PC-3 (cell line): ENCODE measurements around the gene CHKA. TPM values are rescaled to one million over a fixed set of nuclear protein-coding genes. Genes with fewer than 3 reads are reported as not detected.

Source experiments
- ATAC-seq: fragments of 200-7000 bp; cut with Tn5 transposase; 2 replicates; pipeline ENCODE4 v1.9.1; 2020; ENCODE audit warnings: mild to moderate bottlenecking, moderate library complexity
- BruUV-seq: library from RNA; stranded (reverse); fragments of 400-500 nt; replicated peaks from 2 replicates; lab custom pipeline; 2021; lab: Mats Ljungman, UMichigan
- CTCF ChIA-PET: fragments of 300-600 bp; sonication (Branson Sonifier 250); formaldehyde crosslinking; loops from one replicate; lab custom pipeline; 2022; ENCODE audit warnings: antibody characterized with exemption; lab: Charles Lee
- POLR2A ChIA-PET: fragments of 300-600 bp; sonication (Branson Sonifier 250); formaldehyde crosslinking; loops from one replicate; lab custom pipeline; 2022; ENCODE audit warnings: antibody characterized with exemption; ENCODE audit not compliant: unreplicated experiment; lab: Charles Lee
- DNase-seq: peaks from one replicate; pipeline ENCODE4 v3.0.0-alpha.2; 2015
- H2AFZ ChIP-seq: fragments of 300-600 bp; sonication (generic); 2 replicates; pipeline ENCODE4 v1.6.0; 2016; ENCODE audit warnings: antibody characterized with exemption, low read length
- H3F3A ChIP-seq: fragments of 300-600 bp; sonication (generic); one replicate; pipeline ENCODE4 v1.6.0; 2017; ENCODE audit warnings: antibody characterized with exemption, low read length, control low read depth, mild to moderate bottlenecking; ENCODE audit not compliant: unreplicated experiment
- H3K27ac ChIP-seq: fragments of 300-600 bp; sonication (generic); 2 replicates; pipeline ENCODE4 v1.5.1; 2016; ENCODE audit warnings: mild to moderate bottlenecking, low read length
- H3K27me3 ChIP-seq: fragments of 300-600 bp; sonication (generic); 2 replicates; pipeline ENCODE4 v1.6.1; 2016; ENCODE audit warnings: low read length, mixed read lengths
- H3K36me3 ChIP-seq: fragments of 300-600 bp; sonication (generic); 2 replicates; pipeline ENCODE4 v1.6.1; 2016; ENCODE audit warnings: low read depth, mixed run types, low read length, mixed read lengths
- H3K4me1 ChIP-seq: fragments of 300-600 bp; sonication (generic); 2 replicates; pipeline ENCODE4 v1.5.1; 2016; ENCODE audit warnings: low read length; ENCODE audit not compliant: insufficient read depth
- H3K4me2 ChIP-seq: fragments of 300-600 bp; sonication (generic); 2 replicates; pipeline ENCODE4 v1.6.0; 2016; ENCODE audit warnings: low read length
- H3K4me3 ChIP-seq: fragments of 300-600 bp; sonication (generic); 2 replicates; pipeline ENCODE4 v1.5.1; 2016; ENCODE audit warnings: mild to moderate bottlenecking, low read length, mixed read lengths
- H3K79me2 ChIP-seq: fragments of 300-600 bp; sonication (generic); 2 replicates; pipeline ENCODE4 v1.6.1; 2017; ENCODE audit warnings: low read length, mixed read lengths
- H3K9ac ChIP-seq: fragments of 300-600 bp; sonication (generic); 2 replicates; pipeline ENCODE4 v1.6.0; 2016; ENCODE audit warnings: mild to moderate bottlenecking, low read length
- H3K9me2 ChIP-seq: fragments of 300-600 bp; sonication (generic); replicated peaks from 2 replicates; pipeline ENCODE4 v1.6.1; 2016; ENCODE audit warnings: mixed run types, low read length, mixed read lengths
- H3K9me3 ChIP-seq: fragments of 300-600 bp; sonication (generic); 2 replicates; pipeline ENCODE4 v1.6.1; 2016; ENCODE audit warnings: low read length, mixed read lengths
- H4K20me1 ChIP-seq: fragments of 300-600 bp; sonication (generic); 2 replicates; pipeline ENCODE4 v1.6.1; 2016; ENCODE audit warnings: low read length, mixed read lengths
- CTCF ChIP-seq: fragments of 300-600 bp; sonication (generic); conservative IDR thresholded peaks from 2 replicates; pipeline ENCODE4 v1.5.1; 2017; ENCODE audit warnings: antibody characterized with exemption, low read depth, mild to moderate bottlenecking, low read length
- EZH2 ChIP-seq: fragments of 300-600 bp; sonication (generic); IDR thresholded peaks from one replicate; pipeline ENCODE4 v1.6.1; 2017; ENCODE audit warnings: antibody characterized with exemption, mild to moderate bottlenecking, low read length; ENCODE audit not compliant: unreplicated experiment
- EZH2phosphoT487 ChIP-seq: fragments of 300-600 bp; sonication (generic); IDR thresholded peaks from 2 replicates; pipeline ENCODE4 v1.6.1; 2018; ENCODE audit warnings: mild to moderate bottlenecking, antibody characterized with exemption, low read length, borderline replicate concordance
- intact Hi-C: fragments of 100-400 bp; cut with micrococcal nuclease; formaldehyde crosslinking; loops from 2 replicates; pipeline ENCODE4 v1.9.0; 2023
- total RNA-seq: library from RNA; depleted of rRNA; stranded (reverse); fragments of >200 nt; gene quantifications from 2 replicates; pipeline ENCODE4 v1.2.3, GENCODE V29; 2014

Gene CHKA
- total RNA-seq, 1 experiment from 2014 or later: 57.5 TPM

DNA sequence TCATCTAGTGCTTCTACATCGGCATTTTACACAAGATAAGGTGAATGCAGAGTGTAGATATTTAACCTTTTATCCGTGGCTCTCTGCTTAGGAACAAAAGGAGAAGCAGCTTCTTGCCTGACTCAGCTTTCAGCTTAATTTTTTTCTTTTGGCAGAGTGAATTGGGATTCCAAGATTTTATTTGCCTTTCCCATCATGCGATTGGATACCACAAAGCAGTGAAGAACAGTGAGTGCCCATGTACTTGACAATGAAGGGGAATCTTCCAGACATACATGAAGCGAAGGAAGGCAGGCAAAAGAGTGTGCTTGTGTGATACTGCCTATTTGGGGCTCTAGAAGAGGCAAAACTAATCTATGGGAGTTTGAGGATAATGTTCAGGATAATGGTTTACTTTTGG is 17.0 kb upstream of the CHKA start:
- peak; percentile 32 for ATAC-seq
- H3K4me2 ChIP-seq: peak overlapping the region; percentile 42
- H3K9ac ChIP-seq: no peak overlapping the region
- no peaks in the 10 kb centered on the region for H3F3A ChIP-seq
- H3K79me2 ChIP-seq: no peaks in the 10 kb centered on the region
- peaks cover 7% of the 10 kb centered on the region; the same call in 1 of the 2 replicates for H3K36me3 ChIP-seq
- no TSS peak for BruUV-seq
- no peak overlapping the region for H3K27ac ChIP-seq
- H2AFZ ChIP-seq: peak overlapping the region; percentile 73
- peak overlapping the region; percentile 2; the same call in 1 of the 2 replicates for H3K4me3 ChIP-seq
- H3K9me2 ChIP-seq: no peaks in the 10 kb centered on the region
- TF ChIP-seq EZH2phosphoT487: no peak
- ChIA-PET CTCF (no interaction called here), POLR2A (no interaction called here)
- no peaks in the 10 kb centered on the region for H4K20me1 ChIP-seq
- peaks cover 15% of the 10 kb centered on the region for H3K9me3 ChIP-seq
- H3K4me1 ChIP-seq: peaks cover 11% of the 10 kb centered on the region
- intact Hi-C loops: no loop called here
- DNase-seq: no peak
- H3K27me3 ChIP-seq: no peaks in the 10 kb centered on the region

- CTCF ChIA-PET: interaction anchor here (0.6 kb wide), 1 partner anchor 1671 kb away, joined by 3 read pairs; the partner anchor contains the start of gene PELI3
Observed at GRCh38 chr11:68137833-68138232, 16.6 kb upstream of the CHKA start.

DNA sequence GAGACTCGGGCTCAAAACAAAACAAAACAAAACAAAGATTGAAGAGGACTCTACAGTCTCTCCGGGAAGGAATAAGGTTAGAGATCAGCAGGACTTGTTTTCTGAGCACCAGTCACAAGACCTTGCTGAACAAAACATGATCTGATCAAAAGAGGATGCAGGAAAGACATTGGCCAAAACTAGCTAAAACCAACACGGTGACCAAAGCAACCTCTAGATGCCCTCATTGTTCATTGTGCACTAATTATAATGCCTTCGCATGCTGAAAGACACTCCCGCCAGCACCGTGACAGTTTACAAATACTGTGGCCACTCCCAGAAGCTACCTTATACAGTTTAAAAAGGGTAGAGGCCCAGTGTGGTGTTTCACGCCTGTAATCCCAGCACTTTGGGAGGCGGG is 15.7 kb upstream of the CHKA start:
- Histone ChIP-seq H2AFZ (no peak overlapping the region), H3K9me2 (no peaks in the 10 kb centered on the region), H3K4me1 (peaks cover 6% of the 10 kb centered on the region), H3K4me2 (no peak overlapping the region), H4K20me1 (no peaks in the 10 kb centered on the region), H3K9ac (no peak overlapping the region), H3K36me3 (peaks cover 7% of the 10 kb centered on the region; the same call in 1 of the 2 replicates), H3K27me3 (no peaks in the 10 kb centered on the region), H3K79me2 (no peaks in the 10 kb centered on the region), H3K9me3 (peaks cover 21% of the 10 kb centered on the region), H3K27ac (no peak overlapping the region), H3K4me3 (no peak overlapping the region), H3F3A (no peaks in the 10 kb centered on the region)
- DNase-seq (no peak), ATAC-seq (no peak)
- BruUV-seq: no TSS peak
- intact Hi-C loops: no loop called here
- TF ChIP-seq EZH2: no peak
- TF ChIP-seq CTCF: no peak
- TF ChIP-seq EZH2phosphoT487: no peak
- CTCF ChIA-PET: no interaction called here
- POLR2A ChIA-PET: no interaction called here

More at GRCh38 chr11:68137833-68138232, 16.6 kb upstream of the CHKA start:
- Histone ChIP-seq H3K79me2 (no peaks in the 10 kb centered on the region), H3K4me3 (peak overlapping the region; percentile 2; the same call in 1 of the 2 replicates), H2AFZ (peak overlapping the region; percentile 73), H3K27me3 (no peaks in the 10 kb centered on the region), H3K9me2 (no peaks in the 10 kb centered on the region), H3K36me3 (peaks cover 7% of the 10 kb centered on the region; the same call in 1 of the 2 replicates), H3K9me3 (peaks cover 17% of the 10 kb centered on the region), H3K4me1 (peaks cover 11% of the 10 kb centered on the region), H4K20me1 (no peaks in the 10 kb centered on the region), H3K4me2 (peak overlapping the region; percentile 42), H3K27ac (no peak overlapping the region), H3K9ac (no peak overlapping the region), H3F3A (no peaks in the 10 kb centered on the region)
- BruUV-seq: no TSS peak
- intact Hi-C loops: no loop called here
- TF ChIP-seq EZH2phosphoT487 (no peak), CTCF (no peak), EZH2 (no peak)
- ATAC-seq: peak; percentile 72
- DNase-seq: no peak
- POLR2A ChIA-PET: no interaction called here
